Measurements from ENCODE around the gene HEXD.

HEXD gene

DNA sequence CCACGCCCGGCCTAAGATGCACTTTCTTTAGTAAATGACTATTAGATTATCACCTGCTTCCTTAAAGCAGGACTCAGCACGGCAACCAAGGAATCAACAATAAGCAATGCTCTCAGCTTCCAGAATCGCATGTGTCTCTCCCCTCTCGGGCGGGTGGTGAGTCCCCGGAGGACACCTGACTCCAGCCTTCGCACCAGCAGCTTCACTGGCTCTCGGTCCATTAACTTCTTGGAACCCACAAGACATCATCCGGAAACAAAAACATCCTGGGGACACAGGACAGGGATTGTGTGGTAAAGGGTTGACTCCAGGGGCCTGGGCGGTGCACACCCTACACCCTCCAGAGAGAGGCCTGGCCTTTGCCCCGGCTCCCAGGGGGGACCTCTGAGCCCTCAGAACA lies 23.9 kb upstream of the HEXD start:
- no peaks in the 10 kb centered on the region for H3K9me3 ChIP-seq (replicated peaks; ENCODE audit: insufficient read depth, low read length)
- H3K36me3 ChIP-seq (replicated peaks; ENCODE audit: insufficient read depth, low read length): no peaks in the 10 kb centered on the region
- H3K9ac ChIP-seq (ENCODE audit: low read length): no peak overlapping the region
- no peaks in the 10 kb centered on the region for H3K9me2 ChIP-seq (replicated peaks; ENCODE audit: insufficient read depth, low read length)
- H3K79me2 ChIP-seq (ENCODE audit: low read length): no peaks in the 10 kb centered on the region
- H3K4me1 ChIP-seq (ENCODE audit: low read length): no peaks in the 10 kb centered on the region
- H4K20me1 ChIP-seq (ENCODE audit: insufficient read depth, low read length): no peaks in the 10 kb centered on the region
- no peaks in the 10 kb centered on the region for H3K27me3 ChIP-seq (replicated peaks; ENCODE audit: insufficient read depth, low read length)
- H3F3A ChIP-seq (ENCODE audit: insufficient read depth, low read length): no peaks in the 10 kb centered on the region
- no peak overlapping the region for H3K27ac ChIP-seq (ENCODE audit: low read length)
- no peak overlapping the region for H3K4me3 ChIP-seq (ENCODE audit: low read length)
- no peak for TF ChIP-seq EZH2phosphoT487 (IDR thresholded peaks at IDR 0.05; ENCODE audit: low read length)
- TF ChIP-seq EZH2 (optimal IDR thresholded peaks at IDR 0.05; ENCODE audit: low read depth, low read length): no peak
- TF ChIP-seq CTCF (IDR thresholded peaks at IDR 0.05; ENCODE audit: low read length): no peak
- DNase-seq: no peak
- H2AFZ ChIP-seq (ENCODE audit: low read length): no peak overlapping the region
- H3K4me2 ChIP-seq (ENCODE audit: low read depth, low read length): no peak overlapping the region

- DNase-seq: no peak
- Histone ChIP-seq H3K9me3 (replicated peaks; ENCODE audit: insufficient read depth, low read length) (no peaks in the 10 kb centered on the region), H3K27me3 (replicated peaks; ENCODE audit: insufficient read depth, low read length) (no peaks in the 10 kb centered on the region), H3K9ac (ENCODE audit: low read length) (no peak overlapping the region), H3K4me2 (ENCODE audit: low read depth, low read length) (no peak overlapping the region), H3K4me1 (ENCODE audit: low read length) (peaks cover 11% of the 10 kb centered on the region), H3F3A (ENCODE audit: insufficient read depth, low read length) (peaks cover 6% of the 10 kb centered on the region; the same call in 1 of the 2 replicates), H4K20me1 (ENCODE audit: insufficient read depth, low read length) (no peaks in the 10 kb centered on the region), H3K36me3 (replicated peaks; ENCODE audit: insufficient read depth, low read length) (no peaks in the 10 kb centered on the region), H3K27ac (ENCODE audit: low read length) (no peak overlapping the region), H3K4me3 (ENCODE audit: low read length) (no peak overlapping the region), H3K9me2 (replicated peaks; ENCODE audit: insufficient read depth, low read length) (no peaks in the 10 kb centered on the region), H2AFZ (ENCODE audit: low read length) (no peak overlapping the region), H3K79me2 (ENCODE audit: low read length) (no peaks in the 10 kb centered on the region)
- TF ChIP-seq CTCF (IDR thresholded peaks at IDR 0.05; ENCODE audit: low read length): no peak
- TF ChIP-seq EZH2 (optimal IDR thresholded peaks at IDR 0.05; ENCODE audit: low read depth, low read length): no peak
- TF ChIP-seq EZH2phosphoT487 (IDR thresholded peaks at IDR 0.05; ENCODE audit: low read length): no peak
These were observed 21.3 kb upstream of the HEXD start for GRCh38 chr17:82396601-82397435.

DNA sequence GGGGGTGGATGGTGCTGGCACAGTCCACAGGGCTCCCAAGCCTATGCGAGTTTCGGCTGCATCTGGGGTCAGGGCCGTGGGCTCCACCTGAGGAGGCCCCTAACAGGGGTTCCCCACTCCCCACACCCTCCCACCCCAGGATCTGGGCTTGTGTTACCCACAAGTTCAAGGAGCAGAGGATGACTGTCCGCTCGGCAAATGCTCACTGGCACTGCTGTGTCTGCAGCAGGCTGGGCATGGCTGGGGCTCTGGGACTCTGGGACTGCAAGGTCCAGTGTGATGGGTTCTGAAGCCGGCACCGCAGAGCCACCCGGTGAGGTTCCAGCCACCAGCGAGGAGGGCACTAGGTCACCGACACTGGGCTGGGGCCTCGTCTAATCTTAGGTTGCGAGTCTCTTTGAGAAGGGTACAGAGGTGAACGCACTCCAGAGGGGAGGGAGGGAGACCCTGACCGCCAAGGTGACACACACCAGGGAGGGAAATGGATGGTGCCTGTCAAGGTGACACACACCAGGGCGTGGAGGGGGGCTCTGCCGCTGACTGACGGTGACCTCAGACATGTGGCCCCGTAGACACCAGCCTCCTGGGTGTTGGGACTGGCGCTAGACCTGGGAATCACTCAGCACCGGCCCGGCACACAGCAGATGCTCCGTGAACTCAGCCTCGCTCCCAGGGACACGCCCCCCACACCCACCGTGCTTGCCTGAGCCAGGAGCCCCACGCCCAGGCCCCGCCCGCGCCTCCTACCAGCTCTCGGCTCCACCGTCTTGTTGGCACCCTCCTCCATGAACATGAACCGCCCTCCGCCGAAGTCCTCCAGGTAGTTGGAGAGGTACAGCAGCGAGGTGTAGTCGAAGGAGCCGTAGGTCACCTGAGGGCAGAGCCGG lies 20.5 kb upstream of the HEXD start:
- Histone ChIP-seq H3K9me3 (replicated peaks; ENCODE audit: insufficient read depth, low read length) (no peaks in the 10 kb centered on the region), H3F3A (ENCODE audit: insufficient read depth, low read length) (peaks cover 6% of the 10 kb centered on the region), H4K20me1 (ENCODE audit: insufficient read depth, low read length) (no peaks in the 10 kb centered on the region), H3K9ac (ENCODE audit: low read length) (no peak overlapping the region), H2AFZ (ENCODE audit: low read length) (no peak overlapping the region), H3K4me1 (ENCODE audit: low read length) (peaks cover 17% of the 10 kb centered on the region), H3K79me2 (ENCODE audit: low read length) (no peaks in the 10 kb centered on the region), H3K27ac (ENCODE audit: low read length) (no peak overlapping the region), H3K9me2 (replicated peaks; ENCODE audit: insufficient read depth, low read length) (no peaks in the 10 kb centered on the region), H3K4me3 (ENCODE audit: low read length) (no peak overlapping the region), H3K4me2 (ENCODE audit: low read depth, low read length) (no peak overlapping the region), H3K36me3 (replicated peaks; ENCODE audit: insufficient read depth, low read length) (no peaks in the 10 kb centered on the region), H3K27me3 (replicated peaks; ENCODE audit: insufficient read depth, low read length) (no peaks in the 10 kb centered on the region)
- no peak for TF ChIP-seq EZH2phosphoT487 (IDR thresholded peaks at IDR 0.05; ENCODE audit: low read length)
- no peak for TF ChIP-seq CTCF (IDR thresholded peaks at IDR 0.05; ENCODE audit: low read length)
- TF ChIP-seq EZH2 (optimal IDR thresholded peaks at IDR 0.05; ENCODE audit: low read depth, low read length): no peak
- no peak for DNase-seq
